Activated CD8-positive, alpha-beta memory T cell treated with anti-CD3 and anti-CD28 coated beads, Interleukin-2, amount 50 U/mL, for 1 hour (primary cell): ENCODE measurements around the gene ZNF419.

Source experiments
- DNase-seq: peaks from one replicate; pipeline ENCODE4 v3.0.0-alpha.2; 2020; ENCODE audit errors: extremely low read depth

ZNF419 gene

GRCh38 chr19:57537953-57538547 is 50.5 kb downstream of the ZNF419 start:
- no peak for DNase-seq
